Measurements from ENCODE around the gene DNASE2B. TPM values are rescaled to one million over a fixed set of nuclear protein-coding genes. Genes with fewer than 3 reads are reported as not detected.

The DNASE2B gene
- total and polyA plus RNA-seq, 2 experiments from 2014 or later = not detected

DNA sequence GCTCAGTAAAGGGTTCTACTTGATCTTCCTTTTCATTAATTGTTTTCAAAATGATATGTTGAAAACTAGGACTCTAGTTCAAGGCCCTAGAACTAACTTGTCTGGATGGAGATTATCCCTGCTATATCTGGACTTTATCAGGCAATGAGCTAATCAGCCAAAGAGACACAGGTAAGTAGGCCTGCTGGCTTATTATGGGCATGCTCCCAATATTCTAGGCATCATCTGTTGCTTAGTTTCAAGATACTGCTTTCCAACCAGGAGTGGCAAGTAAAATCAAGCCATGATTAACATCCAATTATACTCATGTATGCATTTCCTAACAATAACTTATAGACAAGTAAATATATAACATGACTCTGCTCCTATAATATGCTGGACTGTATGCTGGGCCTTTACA lies 4.2 kb downstream of the DNASE2B start:
- ATAC-seq = no peak
- no peak overlapping the region for H3K4me3 ChIP-seq
- H3K27ac Mint-ChIP-seq = no peak overlapping the region
- no peak overlapping the region for H2AFZ ChIP-seq
- no peak for DNase-seq (ENCODE audit: low spot score)
- no peak overlapping the region for H3K4me3 Mint-ChIP-seq
- H3K9me2 ChIP-seq (ENCODE audit: insufficient read depth) = no peaks in the 10 kb centered on the region
- H3K4me1 Mint-ChIP-seq = no peaks in the 10 kb centered on the region
- H3K4me1 ChIP-seq (ENCODE audit: insufficient read depth) = no peaks in the 10 kb centered on the region
- H3K27me3 Mint-ChIP-seq (ENCODE audit: insufficient read depth, low read depth, poor library complexity) = peaks cover 2% of the 10 kb centered on the region
- no peaks in the 10 kb centered on the region for H3K27me3 ChIP-seq (ENCODE audit: insufficient read depth)
- TF ChIP-seq EZH2phosphoT487 (IDR thresholded peaks at IDR 0.05; ENCODE audit: unreplicated experiment) (no peak), POLR2AphosphoS5 (IDR thresholded peaks at IDR 0.05; ENCODE audit: low read depth) (no peak)
- no peaks in the 10 kb centered on the region for H3K79me2 ChIP-seq (replicated peaks; ENCODE audit: insufficient read depth)
- H3K36me3 Mint-ChIP-seq (ENCODE audit: low read depth) = no peaks in the 10 kb centered on the region
- no peaks in the 10 kb centered on the region for H3F3A ChIP-seq (replicated peaks; ENCODE audit: low read depth)
- no peaks in the 10 kb centered on the region for H4K20me1 ChIP-seq (replicated peaks; ENCODE audit: insufficient read depth)
- no peaks in the 10 kb centered on the region for H3K9me3 Mint-ChIP-seq
- H3K4me2 ChIP-seq = no peak overlapping the region
- no peak overlapping the region for H3K27ac ChIP-seq (ENCODE audit: low read depth)
- H3K36me3 ChIP-seq (ENCODE audit: insufficient read depth) = no peaks in the 10 kb centered on the region

DNA sequence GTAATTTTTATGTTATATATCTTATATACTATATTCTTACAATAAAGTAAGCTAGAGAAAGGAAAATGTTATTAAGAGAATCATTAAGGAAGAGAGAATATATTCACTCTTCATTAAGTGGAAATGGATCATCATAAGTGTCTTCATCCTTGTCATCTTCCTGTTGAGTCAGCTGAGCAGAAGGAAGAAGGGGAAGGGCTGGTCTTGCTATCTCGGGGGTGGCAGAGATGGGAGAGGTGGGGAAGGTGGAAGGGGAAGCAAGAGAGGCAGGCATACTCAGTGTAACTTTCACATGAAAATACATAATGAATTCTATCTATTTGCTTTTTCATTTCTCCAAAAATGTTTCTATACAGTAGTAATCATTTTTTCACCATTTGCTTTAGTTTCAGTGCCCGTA lies 5.1 kb downstream of the DNASE2B start:
- Mint-ChIP-seq H3K9me3 (no peaks in the 10 kb centered on the region), H3K4me1 (no peaks in the 10 kb centered on the region), H3K36me3 (ENCODE audit: low read depth) (no peaks in the 10 kb centered on the region), H3K27me3 (ENCODE audit: insufficient read depth, low read depth, poor library complexity) (peaks cover 2% of the 10 kb centered on the region), H3K4me3 (no peak overlapping the region), H3K27ac (no peak overlapping the region)
- Histone ChIP-seq H3K4me1 (ENCODE audit: insufficient read depth) (no peaks in the 10 kb centered on the region), H3K4me2 (no peak overlapping the region), H3K9me2 (ENCODE audit: insufficient read depth) (no peaks in the 10 kb centered on the region), H3K4me3 (no peak overlapping the region), H3F3A (replicated peaks; ENCODE audit: low read depth) (no peaks in the 10 kb centered on the region), H3K36me3 (ENCODE audit: insufficient read depth) (no peaks in the 10 kb centered on the region), H4K20me1 (replicated peaks; ENCODE audit: insufficient read depth) (no peaks in the 10 kb centered on the region), H2AFZ (no peak overlapping the region), H3K79me2 (replicated peaks; ENCODE audit: insufficient read depth) (no peaks in the 10 kb centered on the region), H3K27ac (ENCODE audit: low read depth) (no peak overlapping the region), H3K27me3 (ENCODE audit: insufficient read depth) (no peaks in the 10 kb centered on the region)
- TF ChIP-seq EZH2phosphoT487 (IDR thresholded peaks at IDR 0.05; ENCODE audit: unreplicated experiment) = no peak
- TF ChIP-seq NANOG (IDR thresholded peaks at IDR 0.05; ENCODE audit: borderline replicate concordance) = no peak
- TF ChIP-seq POLR2AphosphoS5 (IDR thresholded peaks at IDR 0.05; ENCODE audit: low read depth) = no peak
- TF ChIP-seq, protein P1, sequence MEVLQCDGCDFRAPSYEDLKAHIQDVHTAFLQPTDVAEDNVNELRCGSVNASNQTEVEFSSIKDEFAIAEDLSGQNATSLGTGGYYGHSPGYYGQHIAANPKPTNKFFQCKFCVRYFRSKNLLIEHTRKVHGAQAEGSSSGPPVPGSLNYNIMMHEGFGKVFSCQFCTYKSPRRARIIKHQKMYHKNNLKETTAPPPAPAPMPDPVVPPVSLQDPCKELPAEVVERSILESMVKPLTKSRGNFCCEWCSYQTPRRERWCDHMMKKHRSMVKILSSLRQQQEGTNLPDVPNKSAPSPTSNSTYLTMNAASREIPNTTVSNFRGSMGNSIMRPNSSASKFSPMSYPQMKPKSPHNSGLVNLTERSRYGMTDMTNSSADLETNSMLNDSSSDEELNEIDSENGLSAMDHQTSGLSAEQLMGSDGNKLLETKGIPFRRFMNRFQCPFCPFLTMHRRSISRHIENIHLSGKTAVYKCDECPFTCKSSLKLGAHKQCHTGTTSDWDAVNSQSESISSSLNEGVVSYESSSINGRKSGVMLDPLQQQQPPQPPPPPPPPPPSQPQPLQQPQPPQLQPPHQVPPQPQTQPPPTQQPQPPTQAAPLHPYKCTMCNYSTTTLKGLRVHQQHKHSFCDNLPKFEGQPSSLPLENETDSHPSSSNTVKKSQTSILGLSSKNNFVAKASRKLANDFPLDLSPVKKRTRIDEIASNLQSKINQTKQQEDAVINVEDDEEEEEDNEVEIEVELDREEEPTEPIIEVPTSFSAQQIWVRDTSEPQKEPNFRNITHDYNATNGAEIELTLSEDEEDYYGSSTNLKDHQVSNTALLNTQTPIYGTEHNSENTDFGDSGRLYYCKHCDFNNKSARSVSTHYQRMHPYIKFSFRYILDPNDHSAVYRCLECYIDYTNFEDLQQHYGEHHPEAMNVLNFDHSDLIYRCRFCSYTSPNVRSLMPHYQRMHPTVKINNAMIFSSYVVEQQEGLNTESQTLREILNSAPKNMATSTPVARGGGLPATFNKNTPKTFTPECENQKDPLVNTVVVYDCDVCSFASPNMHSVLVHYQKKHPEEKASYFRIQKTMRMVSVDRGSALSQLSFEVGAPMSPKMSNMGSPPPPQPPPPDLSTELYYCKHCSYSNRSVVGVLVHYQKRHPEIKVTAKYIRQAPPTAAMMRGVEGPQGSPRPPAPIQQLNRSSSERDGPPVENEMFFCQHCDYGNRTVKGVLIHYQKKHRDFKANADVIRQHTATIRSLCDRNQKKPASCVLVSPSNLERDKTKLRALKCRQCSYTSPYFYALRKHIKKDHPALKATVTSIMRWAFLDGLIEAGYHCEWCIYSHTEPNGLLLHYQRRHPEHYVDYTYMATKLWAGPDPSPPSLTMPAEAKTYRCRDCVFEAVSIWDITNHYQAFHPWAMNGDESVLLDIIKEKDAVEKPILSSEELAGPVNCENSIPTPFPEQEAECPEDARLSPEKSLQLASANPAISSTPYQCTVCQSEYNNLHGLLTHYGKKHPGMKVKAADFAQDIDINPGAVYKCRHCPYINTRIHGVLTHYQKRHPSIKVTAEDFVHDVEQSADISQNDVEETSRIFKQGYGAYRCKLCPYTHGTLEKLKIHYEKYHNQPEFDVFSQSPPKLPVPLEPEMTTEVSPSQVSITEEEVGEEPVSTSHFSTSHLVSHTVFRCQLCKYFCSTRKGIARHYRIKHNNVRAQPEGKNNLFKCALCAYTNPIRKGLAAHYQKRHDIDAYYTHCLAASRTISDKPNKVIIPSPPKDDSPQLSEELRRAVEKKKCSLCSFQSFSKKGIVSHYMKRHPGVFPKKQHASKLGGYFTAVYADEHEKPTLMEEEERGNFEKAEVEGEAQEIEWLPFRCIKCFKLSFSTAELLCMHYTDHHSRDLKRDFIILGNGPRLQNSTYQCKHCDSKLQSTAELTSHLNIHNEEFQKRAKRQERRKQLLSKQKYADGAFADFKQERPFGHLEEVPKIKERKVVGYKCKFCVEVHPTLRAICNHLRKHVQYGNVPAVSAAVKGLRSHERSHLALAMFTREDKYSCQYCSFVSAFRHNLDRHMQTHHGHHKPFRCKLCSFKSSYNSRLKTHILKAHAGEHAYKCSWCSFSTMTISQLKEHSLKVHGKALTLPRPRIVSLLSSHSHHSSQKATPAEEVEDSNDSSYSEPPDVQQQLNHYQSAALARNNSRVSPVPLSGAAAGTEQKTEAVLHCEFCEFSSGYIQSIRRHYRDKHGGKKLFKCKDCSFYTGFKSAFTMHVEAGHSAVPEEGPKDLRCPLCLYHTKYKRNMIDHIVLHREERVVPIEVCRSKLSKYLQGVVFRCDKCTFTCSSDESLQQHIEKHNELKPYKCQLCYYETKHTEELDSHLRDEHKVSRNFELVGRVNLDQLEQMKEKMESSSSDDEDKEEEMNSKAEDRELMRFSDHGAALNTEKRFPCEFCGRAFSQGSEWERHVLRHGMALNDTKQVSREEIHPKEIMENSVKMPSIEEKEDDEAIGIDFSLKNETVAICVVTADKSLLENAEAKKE (CRISPR knock-in tag; IDR thresholded peaks at IDR 0.05) = no peak
- TF ChIP-seq, protein P2, sequence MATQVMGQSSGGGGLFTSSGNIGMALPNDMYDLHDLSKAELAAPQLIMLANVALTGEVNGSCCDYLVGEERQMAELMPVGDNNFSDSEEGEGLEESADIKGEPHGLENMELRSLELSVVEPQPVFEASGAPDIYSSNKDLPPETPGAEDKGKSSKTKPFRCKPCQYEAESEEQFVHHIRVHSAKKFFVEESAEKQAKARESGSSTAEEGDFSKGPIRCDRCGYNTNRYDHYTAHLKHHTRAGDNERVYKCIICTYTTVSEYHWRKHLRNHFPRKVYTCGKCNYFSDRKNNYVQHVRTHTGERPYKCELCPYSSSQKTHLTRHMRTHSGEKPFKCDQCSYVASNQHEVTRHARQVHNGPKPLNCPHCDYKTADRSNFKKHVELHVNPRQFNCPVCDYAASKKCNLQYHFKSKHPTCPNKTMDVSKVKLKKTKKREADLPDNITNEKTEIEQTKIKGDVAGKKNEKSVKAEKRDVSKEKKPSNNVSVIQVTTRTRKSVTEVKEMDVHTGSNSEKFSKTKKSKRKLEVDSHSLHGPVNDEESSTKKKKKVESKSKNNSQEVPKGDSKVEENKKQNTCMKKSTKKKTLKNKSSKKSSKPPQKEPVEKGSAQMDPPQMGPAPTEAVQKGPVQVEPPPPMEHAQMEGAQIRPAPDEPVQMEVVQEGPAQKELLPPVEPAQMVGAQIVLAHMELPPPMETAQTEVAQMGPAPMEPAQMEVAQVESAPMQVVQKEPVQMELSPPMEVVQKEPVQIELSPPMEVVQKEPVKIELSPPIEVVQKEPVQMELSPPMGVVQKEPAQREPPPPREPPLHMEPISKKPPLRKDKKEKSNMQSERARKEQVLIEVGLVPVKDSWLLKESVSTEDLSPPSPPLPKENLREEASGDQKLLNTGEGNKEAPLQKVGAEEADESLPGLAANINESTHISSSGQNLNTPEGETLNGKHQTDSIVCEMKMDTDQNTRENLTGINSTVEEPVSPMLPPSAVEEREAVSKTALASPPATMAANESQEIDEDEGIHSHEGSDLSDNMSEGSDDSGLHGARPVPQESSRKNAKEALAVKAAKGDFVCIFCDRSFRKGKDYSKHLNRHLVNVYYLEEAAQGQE (IDR thresholded peaks at IDR 0.05; ENCODE audit: unreplicated experiment) = no peak
- no peak for TF ChIP-seq EZH2 (IDR thresholded peaks at IDR 0.05; ENCODE audit: low read depth, unreplicated experiment)
- TF ChIP-seq CTCF (conservative IDR thresholded peaks at IDR 0.05; ENCODE audit: low read depth in 2 of 2) = no peak
- TF ChIP-seq CREB1 (CRISPR knock-in tag; IDR thresholded peaks at IDR 0.05; ENCODE audit: low read depth) = no peak
- ATAC-seq = no peak
- no peak for DNase-seq (ENCODE audit: low spot score)
